Stimulated activated memory B cell treated with anti-CD40 and anti-IgM and Interleukin-4, amounts not matched to agents 10 μg/mL and 1 μg/mL and 100 μg/mL, for 72 hours (primary cell): ENCODE measurements around the gene EPHB3.

Experiments
- ATAC-seq: fragments of 150-1000 bp; cut with Tn5 transposase; 2 replicates; pipeline ENCODE4 v1.10.0; 2021
- H3K27ac Mint-ChIP-seq: one replicate; pipeline ENCODE4 v1.8.0; 2022; ENCODE audit warnings: mild to moderate bottlenecking, mixed read lengths
- H3K27me3 Mint-ChIP-seq: one replicate; pipeline ENCODE4 v1.8.0; 2022; ENCODE audit warnings: mixed read lengths
- H3K36me3 Mint-ChIP-seq: one replicate; pipeline ENCODE4 v1.8.0; 2022; ENCODE audit warnings: mixed read lengths
- H3K4me1 Mint-ChIP-seq: one replicate; pipeline ENCODE4 v1.8.0; 2022; ENCODE audit warnings: mixed read lengths
- H3K4me3 Mint-ChIP-seq: one replicate; pipeline ENCODE4 v1.8.0; 2022; ENCODE audit warnings: mild to moderate bottlenecking, moderate library complexity, mixed read lengths
- H3K9me3 Mint-ChIP-seq: one replicate; pipeline ENCODE4 v1.8.0; 2022; ENCODE audit warnings: mixed read lengths

The EPHB3 gene

GRCh38 chr3:184578822-184579221 is 17.2 kb downstream of the EPHB3 start:
- no peaks in the 10 kb centered on the region for H3K9me3 Mint-ChIP-seq
- no peak overlapping the region for H3K27ac Mint-ChIP-seq
- H3K4me1 Mint-ChIP-seq: peaks cover 15% of the 10 kb centered on the region
- peaks cover 53% of the 10 kb centered on the region for H3K27me3 Mint-ChIP-seq
- no peaks in the 10 kb centered on the region for H3K36me3 Mint-ChIP-seq
- ATAC-seq: no peak
- no peak overlapping the region for H3K4me3 Mint-ChIP-seq

GRCh38 chr3:184579513-184579912 is 17.9 kb downstream of the EPHB3 start:
- no peak overlapping the region for H3K4me3 Mint-ChIP-seq
- peaks cover 58% of the 10 kb centered on the region for H3K27me3 Mint-ChIP-seq
- H3K36me3 Mint-ChIP-seq: no peaks in the 10 kb centered on the region
- peak; percentile 60 for ATAC-seq
- H3K9me3 Mint-ChIP-seq: no peaks in the 10 kb centered on the region
- H3K4me1 Mint-ChIP-seq: peaks cover 15% of the 10 kb centered on the region
- no peak overlapping the region for H3K27ac Mint-ChIP-seq

GRCh38 chr3:184580376-184580775 is 18.8 kb downstream of the EPHB3 start:
- H3K9me3 Mint-ChIP-seq: no peaks in the 10 kb centered on the region
- no peak for ATAC-seq
- H3K27me3 Mint-ChIP-seq: peaks cover 62% of the 10 kb centered on the region
- no peaks in the 10 kb centered on the region for H3K36me3 Mint-ChIP-seq
- no peak overlapping the region for H3K4me3 Mint-ChIP-seq
- peaks cover 15% of the 10 kb centered on the region for H3K4me1 Mint-ChIP-seq
- H3K27ac Mint-ChIP-seq: no peak overlapping the region

GRCh38 chr3:184581331-184581855 is 19.8 kb downstream of the EPHB3 start:
- H3K36me3 Mint-ChIP-seq: no peaks in the 10 kb centered on the region
- no peaks in the 10 kb centered on the region for H3K9me3 Mint-ChIP-seq
- H3K27ac Mint-ChIP-seq: no peak overlapping the region
- peaks cover 15% of the 10 kb centered on the region for H3K4me1 Mint-ChIP-seq
- no peak for ATAC-seq
- H3K4me3 Mint-ChIP-seq: no peak overlapping the region
- H3K27me3 Mint-ChIP-seq: peaks cover 62% of the 10 kb centered on the region

- Mint-ChIP-seq H3K27ac (no peak overlapping the region), H3K4me1 (peaks cover 15% of the 10 kb centered on the region), H3K27me3 (peaks cover 59% of the 10 kb centered on the region), H3K4me3 (peak overlapping the region; percentile 27), H3K36me3 (no peaks in the 10 kb centered on the region), H3K9me3 (no peaks in the 10 kb centered on the region)
- ATAC-seq: no peak
Measured at GRCh38 chr3:184582646-184583577, 21.3 kb downstream of the EPHB3 start.

GRCh38 chr3:184583578-184584451 is 22.2 kb downstream of the EPHB3 start:
- Mint-ChIP-seq H3K36me3 (no peaks in the 10 kb centered on the region), H3K4me3 (no peak overlapping the region), H3K9me3 (no peaks in the 10 kb centered on the region), H3K27me3 (peaks cover 50% of the 10 kb centered on the region), H3K27ac (no peak overlapping the region), H3K4me1 (peaks cover 15% of the 10 kb centered on the region)
- ATAC-seq: no peak

- Mint-ChIP-seq H3K27ac (no peak overlapping the region), H3K4me1 (peaks cover 10% of the 10 kb centered on the region), H3K36me3 (no peaks in the 10 kb centered on the region), H3K9me3 (no peaks in the 10 kb centered on the region), H3K27me3 (peaks cover 43% of the 10 kb centered on the region), H3K4me3 (no peak overlapping the region)
- ATAC-seq: no peak
Measured at GRCh38 chr3:184584464-184584891, 22.9 kb downstream of the EPHB3 start.

- Mint-ChIP-seq H3K4me1 (peaks cover 9% of the 10 kb centered on the region), H3K36me3 (no peaks in the 10 kb centered on the region), H3K27ac (no peak overlapping the region), H3K9me3 (no peaks in the 10 kb centered on the region), H3K27me3 (peaks cover 34% of the 10 kb centered on the region), H3K4me3 (no peak overlapping the region)
- no peak for ATAC-seq
Measured at GRCh38 chr3:184585545-184585944, 24.0 kb downstream of the EPHB3 start.

GRCh38 chr3:184586851-184587250 is 25.3 kb downstream of the EPHB3 start:
- Mint-ChIP-seq H3K4me3 (no peak overlapping the region), H3K4me1 (peaks cover 9% of the 10 kb centered on the region), H3K27ac (no peak overlapping the region), H3K9me3 (no peaks in the 10 kb centered on the region), H3K36me3 (no peaks in the 10 kb centered on the region), H3K27me3 (peaks cover 24% of the 10 kb centered on the region)
- no peak for ATAC-seq

GRCh38 chr3:184588776-184589175 is 27.2 kb downstream of the EPHB3 start:
- H3K4me3 Mint-ChIP-seq: no peak overlapping the region
- ATAC-seq: no peak
- peaks cover 9% of the 10 kb centered on the region for H3K27me3 Mint-ChIP-seq
- no peaks in the 10 kb centered on the region for H3K36me3 Mint-ChIP-seq
- H3K27ac Mint-ChIP-seq: no peak overlapping the region
- no peaks in the 10 kb centered on the region for H3K9me3 Mint-ChIP-seq
- H3K4me1 Mint-ChIP-seq: no peaks in the 10 kb centered on the region

GRCh38 chr3:184590795-184591194 is 29.2 kb downstream of the EPHB3 start:
- no peak for ATAC-seq
- H3K27ac Mint-ChIP-seq: no peak overlapping the region
- H3K27me3 Mint-ChIP-seq: no peaks in the 10 kb centered on the region
- no peaks in the 10 kb centered on the region for H3K4me1 Mint-ChIP-seq
- no peaks in the 10 kb centered on the region for H3K9me3 Mint-ChIP-seq
- H3K4me3 Mint-ChIP-seq: no peak overlapping the region
- H3K36me3 Mint-ChIP-seq: no peaks in the 10 kb centered on the region

GRCh38 chr3:184591789-184592188 is 30.2 kb downstream of the EPHB3 start:
- H3K4me3 Mint-ChIP-seq: no peak overlapping the region
- H3K4me1 Mint-ChIP-seq: no peaks in the 10 kb centered on the region
- H3K27me3 Mint-ChIP-seq: no peaks in the 10 kb centered on the region

GRCh38 chr3:184592371-184593219 is 31.0 kb downstream of the EPHB3 start:
- Mint-ChIP-seq H3K27ac (no peak overlapping the region), H3K4me1 (no peaks in the 10 kb centered on the region), H3K27me3 (no peaks in the 10 kb centered on the region), H3K4me3 (no peak overlapping the region), H3K9me3 (no peaks in the 10 kb centered on the region), H3K36me3 (no peaks in the 10 kb centered on the region)
- ATAC-seq: no peak

More at GRCh38 chr3:184591789-184592188, 30.2 kb downstream of the EPHB3 start:
- no peak overlapping the region for H3K27ac Mint-ChIP-seq
- H3K36me3 Mint-ChIP-seq: no peaks in the 10 kb centered on the region
- ATAC-seq: no peak
- no peaks in the 10 kb centered on the region for H3K9me3 Mint-ChIP-seq

- Mint-ChIP-seq H3K9me3 (no peaks in the 10 kb centered on the region), H3K4me3 (no peak overlapping the region), H3K27me3 (no peaks in the 10 kb centered on the region), H3K27ac (no peak overlapping the region), H3K4me1 (no peaks in the 10 kb centered on the region), H3K36me3 (no peaks in the 10 kb centered on the region)
- ATAC-seq: no peak
Measured at GRCh38 chr3:184593220-184593927, 31.8 kb downstream of the EPHB3 start.
